Cardiac muscle cell (in vitro differentiated cells and primary cell): ENCODE results near the gene ANO6. TPM values are rescaled to one million over a fixed set of nuclear protein-coding genes. Genes with fewer than 3 reads are reported as not detected.
A peak's percentile ranks its signal among the peaks of the same experiment; 100 is the strongest.

Experiments used
- DNase-seq, 2 donors: peaks; one replicate each; pipeline versions ENCODE4 v3.0.0 to v3.0.0-alpha.2; 2010 to 2017; ENCODE audit warnings: low read depth in 1 of 2, low spot score in 1 of 2
- H3K27ac ChIP-seq: fragments of 200-600 bp; sonication (generic); 2 replicates; pipeline ENCODE4 v1.5.1; 2016
- H3K27me3 ChIP-seq: fragments of 200-600 bp; sonication (generic); 2 replicates; pipeline ENCODE4 v1.6.0; 2016; ENCODE audit warnings: control low read depth
- H3K36me3 ChIP-seq: fragments of 200-600 bp; sonication (generic); 2 replicates; pipeline ENCODE4 v1.5.1; 2016; ENCODE audit warnings: control low read depth
- H3K4me1 ChIP-seq: fragments of 200-600 bp; sonication (generic); 2 replicates; pipeline ENCODE4 v1.8.1; 2017; ENCODE audit warnings: low read depth, mild to moderate bottlenecking, mixed run types
- H3K4me3 ChIP-seq: fragments of 200-600 bp; sonication (generic); 2 replicates; pipeline ENCODE4 v1.5.1; 2016; ENCODE audit warnings: mild to moderate bottlenecking
- H3K9me3 ChIP-seq: fragments of 200-600 bp; sonication (generic); 2 replicates; pipeline ENCODE4 v1.5.1; 2017; ENCODE audit warnings: low read depth, mild to moderate bottlenecking, control low read depth
- polyA plus RNA-seq: library from polyadenylated mRNA; unstranded; fragments of >200 nt; fragmentation: Nextera tagmentation; extraction: Ambion mirVana; gene quantifications from 2 replicates; pipeline ENCODE4 v1.2.1, GENCODE V29; 2016
- total RNA-seq: library from RNA; depleted of rRNA; stranded (reverse); fragments of >200 nt; gene quantifications from 2 replicates; pipeline ENCODE4 v1.2.3, GENCODE V29; 2016
- TF ChIP-seq, protein P1 (sequence below): IDR thresholded peaks from 2 replicates; pipeline ENCODE4 v1.5.1; 2012; ENCODE audit warnings: low read depth, mild to moderate bottlenecking, low read length

The ANO6 gene
- total and polyA plus RNA-seq, 2 experiments from 2014 or later: 36.0 to 50.8 TPM

GRCh38 chr12:45400991-45401390 lies 185.1 kb downstream of the ANO6 start:
- TF ChIP-seq, protein P1, sequence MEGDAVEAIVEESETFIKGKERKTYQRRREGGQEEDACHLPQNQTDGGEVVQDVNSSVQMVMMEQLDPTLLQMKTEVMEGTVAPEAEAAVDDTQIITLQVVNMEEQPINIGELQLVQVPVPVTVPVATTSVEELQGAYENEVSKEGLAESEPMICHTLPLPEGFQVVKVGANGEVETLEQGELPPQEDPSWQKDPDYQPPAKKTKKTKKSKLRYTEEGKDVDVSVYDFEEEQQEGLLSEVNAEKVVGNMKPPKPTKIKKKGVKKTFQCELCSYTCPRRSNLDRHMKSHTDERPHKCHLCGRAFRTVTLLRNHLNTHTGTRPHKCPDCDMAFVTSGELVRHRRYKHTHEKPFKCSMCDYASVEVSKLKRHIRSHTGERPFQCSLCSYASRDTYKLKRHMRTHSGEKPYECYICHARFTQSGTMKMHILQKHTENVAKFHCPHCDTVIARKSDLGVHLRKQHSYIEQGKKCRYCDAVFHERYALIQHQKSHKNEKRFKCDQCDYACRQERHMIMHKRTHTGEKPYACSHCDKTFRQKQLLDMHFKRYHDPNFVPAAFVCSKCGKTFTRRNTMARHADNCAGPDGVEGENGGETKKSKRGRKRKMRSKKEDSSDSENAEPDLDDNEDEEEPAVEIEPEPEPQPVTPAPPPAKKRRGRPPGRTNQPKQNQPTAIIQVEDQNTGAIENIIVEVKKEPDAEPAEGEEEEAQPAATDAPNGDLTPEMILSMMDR: no peak
- Histone ChIP-seq H3K4me1 (no peaks in the 10 kb centered on the region), H3K4me3 (no peak overlapping the region), H3K36me3 (peaks cover 37% of the 10 kb centered on the region), H3K27ac (peak overlapping the region; percentile 15), H3K27me3 (no peaks in the 10 kb centered on the region), H3K9me3 (no peaks in the 10 kb centered on the region)
- DNase-seq: no peak

GRCh38 chr12:45402288-45402687 lies 186.4 kb downstream of the ANO6 start:
- no peaks in the 10 kb centered on the region for H3K4me1 ChIP-seq
- peaks cover 40% of the 10 kb centered on the region for H3K36me3 ChIP-seq
- H3K9me3 ChIP-seq: no peaks in the 10 kb centered on the region
- no peak overlapping the region for H3K4me3 ChIP-seq
- DNase-seq: no peak
- TF ChIP-seq, protein P1: no peak
- H3K27me3 ChIP-seq: no peaks in the 10 kb centered on the region
- no peak overlapping the region for H3K27ac ChIP-seq

DNA sequence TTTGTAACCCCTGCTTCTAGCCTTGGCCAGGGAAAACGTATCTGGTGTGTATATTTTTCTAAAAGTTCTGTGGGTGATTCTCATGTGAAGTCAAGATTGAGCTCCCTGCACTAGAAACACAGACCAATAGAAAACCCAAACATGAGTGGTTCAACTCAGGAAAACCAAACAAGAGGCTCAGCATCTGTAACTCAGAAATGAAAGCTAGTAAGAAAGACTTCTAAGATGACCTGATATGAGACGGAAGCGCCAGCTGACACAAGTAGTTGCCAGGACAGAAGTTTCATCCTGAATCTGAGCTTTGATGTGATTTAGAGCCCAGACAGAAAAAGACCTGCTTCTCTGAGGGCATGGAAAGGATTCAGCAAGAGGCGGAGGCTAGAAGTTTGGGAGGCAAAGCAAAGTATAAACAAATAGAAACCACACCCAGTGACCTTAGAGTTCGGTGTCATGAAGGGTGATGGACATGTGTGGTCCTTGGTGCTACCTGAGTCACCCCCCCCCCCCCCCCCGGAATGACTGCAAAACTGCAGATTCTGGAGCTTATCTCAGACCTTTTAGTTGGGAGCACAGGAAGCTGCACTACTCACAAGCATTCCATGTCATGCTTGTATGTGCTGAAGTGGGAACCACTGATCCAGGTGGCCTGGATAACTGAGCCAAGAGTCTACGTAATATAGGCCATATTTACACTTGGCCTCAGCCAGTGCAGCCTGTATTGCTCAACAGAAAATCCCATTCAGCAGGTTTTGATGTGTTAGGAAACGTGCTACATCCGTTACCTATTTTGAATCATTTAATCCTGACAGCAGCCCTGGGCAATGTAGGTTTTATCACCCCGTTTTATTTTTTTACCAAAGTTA lies 191.3 kb downstream of the ANO6 start:
- Histone ChIP-seq H3K4me1 (no peaks in the 10 kb centered on the region), H3K27me3 (no peaks in the 10 kb centered on the region), H3K4me3 (no peak overlapping the region), H3K36me3 (peaks cover 63% of the 10 kb centered on the region), H3K27ac (peak overlapping the region; percentile 6), H3K9me3 (no peaks in the 10 kb centered on the region)
- TF ChIP-seq, protein P1: no peak
- peak in 1 of 2 donors; percentile 38 for DNase-seq

DNA sequence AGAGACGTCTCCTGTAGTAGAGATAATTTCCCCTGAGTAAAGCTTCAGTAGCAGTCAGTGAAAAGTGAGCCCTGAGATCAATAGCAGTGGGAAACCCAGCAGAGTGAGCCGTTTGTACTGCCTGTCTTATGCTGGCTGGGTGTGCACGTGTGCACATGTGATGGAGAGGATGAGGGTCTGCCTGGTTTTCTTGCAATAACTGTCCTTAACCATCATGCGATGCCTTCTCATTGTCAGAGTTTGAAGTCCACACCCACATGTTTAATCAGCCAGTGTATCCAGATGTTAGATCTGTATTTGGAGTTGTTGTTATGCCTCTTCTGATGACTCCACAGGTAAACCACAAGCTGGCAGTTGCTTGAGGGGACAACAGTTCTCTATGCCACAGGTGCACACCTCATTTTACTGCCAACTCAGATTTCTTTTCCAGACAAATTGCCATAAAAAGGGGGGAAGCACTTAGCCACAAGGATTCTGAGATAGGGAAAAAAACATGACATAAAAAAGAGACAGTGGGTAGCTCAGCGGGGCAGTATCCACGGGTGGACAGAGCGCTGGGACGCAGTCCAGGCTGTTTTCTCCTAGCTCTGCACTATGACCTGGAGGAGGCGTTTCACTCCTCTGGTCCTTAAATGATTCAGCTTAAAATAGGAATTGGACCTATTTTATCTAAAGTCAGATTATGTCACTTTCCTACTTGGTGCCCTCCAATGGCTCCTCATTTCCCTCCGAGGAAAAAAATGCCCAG lies 192.3 kb downstream of the ANO6 start:
- no peak for DNase-seq
- H3K27ac ChIP-seq: no peak overlapping the region
- no peaks in the 10 kb centered on the region for H3K9me3 ChIP-seq
- H3K4me1 ChIP-seq: no peaks in the 10 kb centered on the region
- no peak overlapping the region for H3K4me3 ChIP-seq
- TF ChIP-seq, protein P1: no peak
- no peaks in the 10 kb centered on the region for H3K27me3 ChIP-seq
- peaks cover 62% of the 10 kb centered on the region for H3K36me3 ChIP-seq

GRCh38 chr12:45408729-45409114 lies 192.8 kb downstream of the ANO6 start:
- no peak overlapping the region for H3K27ac ChIP-seq

More at GRCh38 chr12:45408729-45409114, 192.8 kb downstream of the ANO6 start:
- peaks cover 56% of the 10 kb centered on the region for H3K36me3 ChIP-seq
- H3K4me3 ChIP-seq: no peak overlapping the region
- DNase-seq: no peak
- TF ChIP-seq, protein P1: no peak
- H3K9me3 ChIP-seq: no peaks in the 10 kb centered on the region
- no peaks in the 10 kb centered on the region for H3K27me3 ChIP-seq
- no peaks in the 10 kb centered on the region for H3K4me1 ChIP-seq
